Measurements from ENCODE around the gene SEPTIN2.

GRCh38 chr2:241356871-241357260 lies 41.1 kb downstream of the SEPTIN2 start:
- TF ChIP-seq EP300 (IDR thresholded peaks at IDR 0.05; ENCODE audit: borderline replicate concordance in 1 of 2, control insufficient read depth in 1 of 2, low read depth in 2 of 2, low read length in 2 of 2) (no peak), CUX1 (IDR thresholded peaks at IDR 0.05; ENCODE audit: insufficient replicate concordance, low read depth, low read length) (no peak)

All from GM12878 (cell line).